ENCODE measurements around the gene MAP3K5.
"Not testable (repeated sequence)": the region's sequence is repeated elsewhere in the genome, so short reads cannot be mapped to it uniquely, and the experiment has no call there.

Gene MAP3K5

DNA sequence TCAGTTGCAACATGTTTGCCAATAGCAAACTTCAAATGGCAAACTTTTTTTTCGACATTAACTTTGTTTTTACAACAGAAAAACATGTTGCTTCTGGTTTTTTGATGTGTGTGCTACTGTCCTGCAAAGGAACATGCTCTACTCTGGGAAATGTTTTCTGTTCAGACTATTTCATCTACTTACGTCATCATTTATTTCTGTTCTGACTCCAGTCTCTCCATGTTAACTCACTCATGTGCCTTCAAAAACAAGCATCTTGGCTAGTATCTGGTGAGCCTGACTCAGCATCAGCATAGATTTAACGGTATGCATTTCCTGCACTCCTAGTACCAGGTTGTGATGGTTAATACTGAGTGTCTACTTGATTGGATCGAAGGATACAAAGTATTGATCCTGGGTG is 206.0 kb downstream of the MAP3K5 start:
- no peak for DNase-seq (ENCODE audit: low read depth in 2 of 2, low spot score in 1 of 2)

DNA sequence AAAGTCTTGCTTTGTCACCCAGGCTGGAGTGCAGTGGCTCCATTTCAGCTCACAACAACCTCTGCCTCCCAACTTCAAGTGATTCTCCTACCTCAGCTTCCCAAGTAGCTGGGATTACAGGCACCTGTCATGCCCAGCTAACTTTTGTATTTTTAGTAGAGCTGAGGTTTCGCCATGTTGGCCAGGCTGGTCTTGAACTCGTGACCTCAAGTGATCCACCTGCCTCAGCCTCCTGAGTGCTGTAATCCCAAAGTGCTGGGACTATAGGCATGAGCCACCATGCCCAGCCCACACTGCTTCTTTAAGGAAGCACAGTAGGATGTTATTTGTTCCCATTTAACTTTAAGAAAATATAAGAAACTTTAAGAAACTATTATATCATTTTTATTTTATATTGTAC is 206.8 kb downstream of the MAP3K5 start:
- not testable (repeated sequence) for DNase-seq (ENCODE audit: low read depth in 2 of 2, low spot score in 1 of 2)

DNA sequence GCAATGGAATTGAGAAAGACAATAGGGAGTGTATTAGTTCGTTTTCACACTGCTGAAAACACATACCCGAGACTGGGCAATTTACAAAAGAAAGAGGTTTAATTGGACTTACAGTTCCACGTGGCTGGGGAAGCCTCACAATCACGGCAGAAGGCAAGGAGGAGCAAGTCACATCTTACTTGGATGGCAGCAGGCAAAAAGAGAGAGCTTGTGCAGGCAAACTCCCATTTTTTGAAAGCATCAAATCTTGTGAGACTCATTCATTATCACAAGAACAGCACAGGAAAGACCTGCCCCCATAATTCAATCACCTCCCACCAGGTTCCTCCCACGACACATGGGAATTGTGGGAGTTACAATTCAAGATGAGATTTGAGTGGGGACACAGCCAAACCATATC is 208.0 kb downstream of the MAP3K5 start:
- DNase-seq (ENCODE audit: low read depth in 2 of 2, low spot score in 1 of 2): not testable (repeated sequence)

DNA sequence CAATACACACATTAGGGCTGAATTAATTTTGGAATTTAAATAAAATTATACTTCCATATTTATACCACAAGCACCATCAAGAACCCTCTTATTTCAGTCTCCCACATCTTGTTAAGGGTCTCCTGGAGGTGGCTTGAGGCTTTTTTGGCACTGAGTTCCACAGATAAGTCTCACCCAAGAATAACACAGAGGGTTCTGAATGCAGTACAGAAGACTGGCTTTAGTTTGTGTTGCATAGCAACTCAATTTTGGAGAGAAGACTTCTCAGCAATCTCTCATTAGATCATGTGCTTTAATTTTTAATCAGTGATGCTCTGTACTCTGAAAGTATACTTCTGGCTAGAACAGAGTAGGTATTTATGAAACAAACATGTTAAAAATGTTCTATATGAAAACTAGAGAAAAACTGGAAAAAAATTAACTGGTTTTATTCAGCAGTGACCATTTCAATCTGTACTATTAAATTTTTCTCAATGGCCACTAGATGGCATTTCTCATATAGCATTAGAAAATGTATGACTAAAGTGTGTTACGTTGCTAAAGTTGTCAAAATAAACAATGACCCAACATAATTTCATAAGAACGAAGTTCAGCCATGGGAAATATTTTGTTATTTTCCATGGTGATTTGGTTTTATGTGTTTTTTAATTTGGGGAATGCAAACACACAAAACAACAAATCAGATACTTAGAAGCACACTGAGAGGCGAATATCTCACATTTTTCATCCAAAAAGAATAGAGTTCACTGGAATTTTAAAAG is 209.4 kb downstream of the MAP3K5 start:
- DNase-seq (ENCODE audit: low read depth in 2 of 2, low spot score in 1 of 2): no peak

DNA sequence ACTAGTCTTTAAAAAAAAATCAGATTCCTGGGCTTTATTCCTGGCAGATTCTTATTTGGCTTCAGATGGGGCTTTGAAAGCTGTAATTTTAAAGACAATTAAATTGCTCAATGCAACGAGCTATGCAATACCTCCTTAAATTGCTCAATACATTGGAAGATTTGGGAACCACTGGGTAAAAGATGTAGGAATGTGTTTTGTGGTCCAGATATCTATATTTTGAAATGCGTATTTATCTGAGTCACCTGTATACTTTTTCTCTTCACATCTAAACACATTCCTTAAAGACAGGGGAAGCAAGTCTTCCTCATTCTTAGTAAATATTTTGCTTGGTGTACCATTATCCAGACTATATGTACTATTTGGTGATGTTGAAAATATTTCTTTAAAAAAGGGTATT is 212.5 kb downstream of the MAP3K5 start:
- no peak for DNase-seq (ENCODE audit: low read depth in 2 of 2, low spot score in 1 of 2)

DNA sequence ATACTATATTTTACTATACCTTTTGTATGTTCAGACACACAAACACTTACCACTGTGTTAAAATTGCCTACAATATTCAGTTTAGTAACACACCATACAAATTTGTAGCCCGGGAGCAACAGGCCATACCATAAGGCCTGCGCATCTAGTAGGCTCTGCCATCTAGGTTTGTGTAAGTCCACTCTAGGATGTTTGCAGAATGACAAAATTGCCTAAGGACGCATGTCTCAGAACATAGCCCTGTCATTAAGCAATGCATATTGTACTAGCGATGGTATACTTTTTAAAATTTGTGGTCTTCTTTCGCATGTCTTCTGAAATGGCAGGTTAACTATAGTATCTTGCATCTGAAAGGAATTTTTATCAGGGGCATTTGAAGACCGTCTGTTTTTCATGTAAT is 215.5 kb downstream of the MAP3K5 start:
- no peak for DNase-seq (ENCODE audit: low read depth in 2 of 2, low spot score in 1 of 2)

DNA sequence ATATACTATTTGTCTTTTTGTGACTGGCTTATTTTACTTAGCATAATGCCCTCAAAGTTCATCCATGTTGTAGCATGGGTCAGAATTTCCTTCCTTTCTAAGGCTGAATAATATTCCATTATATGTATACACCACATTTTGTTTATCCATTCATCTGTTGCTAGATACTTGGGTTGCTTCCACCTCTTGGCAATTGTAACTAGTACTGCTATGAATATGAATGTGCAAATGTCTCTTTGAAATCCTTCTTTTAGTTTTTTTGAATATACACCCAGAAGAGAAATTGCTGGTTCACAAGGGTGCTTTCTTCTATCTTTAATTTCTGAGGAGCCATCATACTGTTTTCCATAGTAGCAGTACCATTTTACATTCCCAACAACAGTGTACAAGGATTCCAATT is 220.8 kb downstream of the MAP3K5 start:
- no peak for DNase-seq (ENCODE audit: low read depth in 2 of 2, low spot score in 1 of 2)

DNA sequence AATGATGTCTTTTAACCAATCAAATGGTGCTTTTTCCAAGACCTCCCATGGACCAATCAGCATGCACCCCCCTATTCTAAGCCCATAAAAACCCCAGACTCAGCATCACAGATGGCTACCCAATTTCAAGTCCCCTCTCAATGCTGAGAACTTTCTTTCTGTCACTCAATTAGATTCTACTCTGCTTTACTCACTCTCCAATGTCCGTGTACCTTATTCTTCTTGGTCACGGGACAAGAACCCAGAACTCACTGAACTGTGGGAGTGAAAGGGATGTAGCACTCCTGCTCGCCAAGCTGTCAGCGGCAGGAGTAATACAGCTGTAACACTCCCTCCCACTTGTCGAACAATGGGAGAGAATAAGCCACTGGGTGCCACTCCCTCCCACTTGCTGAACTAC is 221.2 kb downstream of the MAP3K5 start:
- no peak for DNase-seq (ENCODE audit: low read depth in 2 of 2, low spot score in 1 of 2)

DNA sequence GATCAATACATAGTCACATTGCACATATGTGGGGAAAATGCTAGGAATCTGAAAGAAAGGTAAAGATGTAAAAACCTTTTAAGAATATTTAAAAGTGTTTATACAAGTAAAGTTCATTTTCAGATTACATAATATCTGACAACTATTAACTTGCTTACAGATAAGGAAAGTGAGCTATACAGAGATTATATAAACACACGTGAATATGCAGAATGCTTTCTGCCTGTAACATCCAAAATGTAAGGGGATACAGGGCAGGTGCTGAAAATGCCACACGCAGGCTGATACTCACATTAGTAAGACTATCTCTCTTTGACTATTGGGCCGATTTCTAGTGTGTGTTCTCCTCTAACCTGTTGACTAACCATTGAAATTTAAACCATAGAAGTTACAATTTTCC is 224.1 kb downstream of the MAP3K5 start:
- no peak for DNase-seq (ENCODE audit: low read depth in 2 of 2, low spot score in 1 of 2)

DNA sequence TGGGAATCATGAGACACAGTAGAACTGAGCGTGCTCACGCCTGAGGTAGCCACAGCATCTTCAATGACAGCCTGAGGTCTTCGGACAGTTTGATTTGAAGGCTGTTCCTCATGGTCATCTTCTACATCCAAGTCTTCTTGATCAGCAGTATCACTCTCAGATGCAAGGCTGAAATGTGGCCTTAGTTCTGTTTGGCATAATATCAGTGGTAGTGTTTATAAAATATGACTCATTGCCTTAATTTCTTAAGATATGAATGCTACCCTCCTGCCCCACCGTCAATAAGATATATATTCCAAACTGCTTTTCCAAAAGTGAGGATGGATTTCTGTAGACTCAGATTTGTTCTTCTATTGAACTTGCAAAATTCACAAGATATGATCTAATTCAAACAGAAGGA is 224.6 kb downstream of the MAP3K5 start:
- no peak for DNase-seq (ENCODE audit: low read depth in 2 of 2, low spot score in 1 of 2)

DNA sequence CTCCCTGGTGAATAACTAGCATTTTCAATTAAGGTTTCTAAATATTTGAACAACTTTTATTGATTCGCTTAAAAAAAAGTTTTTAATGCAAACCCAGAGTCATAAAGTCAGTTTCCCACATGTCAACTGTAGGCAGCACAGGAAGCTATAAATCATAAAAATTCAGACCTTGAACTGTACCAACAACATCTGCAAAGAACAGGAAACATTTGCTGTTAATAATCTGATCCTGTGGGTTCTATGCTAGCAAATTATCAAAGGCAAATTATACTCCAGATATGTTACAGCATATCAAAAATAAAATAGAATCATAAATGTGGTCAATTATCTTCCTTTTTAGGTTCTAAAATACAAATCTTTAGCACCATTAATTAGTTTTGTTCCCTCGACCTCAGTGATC is 225.4 kb downstream of the MAP3K5 start:
- DNase-seq (ENCODE audit: low read depth in 2 of 2, low spot score in 1 of 2): no peak

DNA sequence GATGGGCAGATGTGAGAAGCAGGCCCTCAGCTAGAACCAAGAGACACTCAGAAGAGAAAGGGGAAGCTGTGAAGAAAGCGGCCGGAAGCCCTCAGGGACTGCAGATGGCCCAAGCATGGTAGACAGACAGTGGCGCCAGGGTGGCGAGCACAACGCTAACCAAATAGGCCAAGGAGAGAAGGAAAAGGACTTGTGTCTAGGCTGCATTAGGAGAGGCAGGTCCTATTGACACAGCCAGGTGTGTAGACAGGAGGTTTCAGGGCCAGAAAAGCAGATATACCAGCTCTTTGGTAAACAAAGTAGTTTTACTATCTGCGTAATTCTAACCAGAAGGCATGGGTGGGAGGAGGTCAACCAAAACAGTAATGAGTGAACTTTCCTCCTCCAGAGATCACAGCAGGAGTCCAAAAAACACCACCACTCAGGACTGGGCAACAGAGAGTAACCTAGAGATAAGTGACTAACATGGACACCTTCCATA is 226.2 kb downstream of the MAP3K5 start:
- no peak for DNase-seq (ENCODE audit: low read depth in 2 of 2, low spot score in 1 of 2)

DNA sequence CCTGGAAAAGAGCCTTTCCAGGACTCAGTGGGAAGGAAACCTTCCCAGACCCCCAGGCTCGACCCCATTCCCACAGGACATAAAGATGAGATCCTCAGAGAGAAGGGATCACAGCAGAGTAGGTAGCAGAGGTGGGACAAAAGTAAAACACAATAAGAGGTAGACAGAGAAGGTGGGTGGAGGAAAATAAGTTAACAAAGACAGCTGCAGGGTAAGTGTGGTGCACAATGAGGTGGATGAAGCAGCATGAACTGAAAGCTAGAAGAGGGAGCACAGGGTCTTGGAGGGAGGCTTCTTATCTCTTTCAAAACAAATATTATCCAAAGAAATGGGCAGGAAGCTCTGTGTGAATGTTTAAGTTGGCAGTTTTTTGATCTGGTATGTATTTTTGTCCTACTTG is 228.1 kb downstream of the MAP3K5 start:
- DNase-seq (ENCODE audit: low read depth in 2 of 2, low spot score in 1 of 2): no peak

DNA sequence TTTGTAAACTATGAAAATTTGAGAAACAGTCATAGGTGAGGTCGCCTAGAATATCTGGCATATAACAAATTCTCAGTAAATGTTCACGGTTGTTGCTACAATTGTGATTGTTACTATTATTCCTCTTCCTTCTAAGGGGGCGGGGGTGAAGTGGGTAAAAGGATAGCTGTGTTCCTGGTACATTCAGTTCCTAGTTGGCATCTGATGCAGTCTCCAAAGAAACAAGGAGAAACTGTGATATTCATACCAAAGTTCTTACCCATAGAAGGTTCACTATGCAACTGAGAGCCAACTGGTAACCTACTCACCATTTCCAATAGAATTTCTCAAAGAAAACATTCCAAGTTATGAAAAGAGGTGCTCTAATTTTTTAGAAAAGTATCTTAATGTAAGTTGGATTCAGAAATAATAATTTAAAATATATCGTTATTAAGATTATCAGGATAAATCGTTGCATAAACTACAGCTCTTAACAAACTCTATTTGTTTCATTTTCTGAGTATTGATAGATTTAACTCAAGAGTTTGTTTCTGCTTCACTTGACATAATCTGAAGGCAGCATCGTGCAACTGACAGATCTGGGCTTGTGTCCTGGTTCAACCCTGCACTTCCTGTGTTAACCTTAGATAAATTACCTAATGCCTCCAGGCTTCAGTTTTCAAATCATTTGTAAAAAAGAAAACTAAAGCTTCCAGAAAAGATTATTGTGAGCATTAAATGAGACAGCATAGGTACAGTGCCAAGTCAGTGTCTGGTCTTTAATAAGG is 228.7 kb downstream of the MAP3K5 start:
- DNase-seq (ENCODE audit: low read depth in 2 of 2, low spot score in 1 of 2): no peak

DNA sequence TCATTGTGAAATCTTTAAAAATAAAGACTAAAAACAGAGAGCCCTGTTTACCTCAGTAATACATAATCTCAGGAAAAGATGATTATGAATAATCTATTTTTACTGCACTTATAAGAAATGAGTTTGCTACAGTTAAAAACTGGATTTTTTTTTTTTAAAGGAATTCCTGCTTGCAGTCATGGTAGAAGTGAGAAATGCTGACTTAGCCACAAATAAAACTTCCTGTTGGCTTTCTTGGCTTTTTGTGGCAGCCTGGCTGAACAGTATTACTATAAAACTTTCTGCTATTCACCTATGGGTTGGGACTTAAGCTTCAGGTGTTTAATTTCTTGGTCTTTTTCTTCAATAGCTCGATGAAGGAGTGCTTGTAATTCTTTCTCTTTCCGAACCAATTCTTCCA is 230.1 kb downstream of the MAP3K5 start:
- no peak for DNase-seq (ENCODE audit: low read depth in 2 of 2, low spot score in 1 of 2)

DNA sequence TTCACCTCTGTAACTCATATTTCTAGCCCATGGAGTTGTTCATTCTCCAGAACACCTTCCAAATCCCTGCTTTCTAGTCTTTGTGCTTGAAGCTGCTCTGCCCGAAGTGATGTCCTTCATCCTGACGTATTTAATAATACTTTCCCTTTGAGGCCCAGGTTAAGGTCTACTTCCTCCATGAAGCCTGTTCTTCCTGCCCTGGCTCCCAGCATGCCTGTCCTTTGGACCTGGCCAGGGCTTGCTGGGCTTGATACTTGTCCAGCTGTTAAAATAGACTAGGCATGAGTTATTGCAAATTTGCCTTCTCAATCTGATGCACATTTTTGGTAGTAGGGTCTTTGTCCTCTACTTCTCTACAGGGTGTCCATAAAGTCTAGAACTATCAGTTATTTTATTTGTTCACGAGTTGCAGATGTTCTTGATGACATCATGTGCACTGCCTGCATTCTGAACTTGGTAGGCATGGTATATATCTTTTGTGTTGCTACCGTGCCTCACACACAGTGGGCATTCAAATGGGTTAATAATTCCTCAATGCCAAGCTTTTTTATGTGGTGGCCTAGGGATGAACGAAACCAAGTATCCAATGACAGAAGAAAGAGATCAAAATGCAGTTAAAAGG is 239.0 kb downstream of the MAP3K5 start:
- DNase-seq (ENCODE audit: low read depth in 2 of 2, low spot score in 1 of 2): no peak

DNA sequence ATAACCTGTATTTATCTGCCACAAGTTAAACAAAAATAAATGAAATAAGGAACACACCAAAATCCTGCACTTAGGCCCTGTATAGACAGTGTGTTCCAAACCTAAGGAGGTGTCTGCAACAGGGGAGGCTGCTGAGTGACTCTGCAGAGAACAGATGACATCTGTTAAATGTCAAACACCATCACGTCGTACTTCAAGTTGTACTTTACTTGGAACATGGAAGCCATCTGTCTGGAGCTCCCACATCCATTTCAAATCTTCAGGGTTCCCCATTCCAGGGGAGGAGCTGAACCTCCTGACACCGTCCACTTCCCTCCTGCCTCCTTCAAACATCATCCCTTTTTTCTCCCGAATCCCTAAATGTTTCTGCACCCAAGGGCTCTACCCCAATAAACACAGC is 240.2 kb downstream of the MAP3K5 start:
- no peak for DNase-seq (ENCODE audit: low read depth in 2 of 2, low spot score in 1 of 2)

DNA sequence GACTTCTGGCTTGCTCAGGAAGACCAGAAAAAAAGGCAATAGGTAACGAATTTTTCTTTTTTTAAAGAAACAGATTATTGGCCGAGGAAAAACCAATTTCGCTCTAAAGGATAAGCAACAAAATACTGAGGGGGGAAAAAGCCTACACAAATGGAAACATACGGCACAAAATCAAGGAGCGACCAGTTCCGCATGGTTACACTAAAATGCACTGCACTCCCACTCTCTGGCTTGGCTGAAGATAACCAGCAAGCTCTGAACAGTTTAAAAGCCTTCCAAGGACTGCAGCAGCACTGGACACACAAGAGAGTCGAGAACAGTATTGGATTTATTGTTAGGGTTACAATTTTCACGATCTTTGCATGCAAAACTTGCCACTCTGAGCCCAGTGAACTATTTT is 241.2 kb downstream of the MAP3K5 start:
- DNase-seq (ENCODE audit: low read depth in 2 of 2, low spot score in 1 of 2): no peak

DNA sequence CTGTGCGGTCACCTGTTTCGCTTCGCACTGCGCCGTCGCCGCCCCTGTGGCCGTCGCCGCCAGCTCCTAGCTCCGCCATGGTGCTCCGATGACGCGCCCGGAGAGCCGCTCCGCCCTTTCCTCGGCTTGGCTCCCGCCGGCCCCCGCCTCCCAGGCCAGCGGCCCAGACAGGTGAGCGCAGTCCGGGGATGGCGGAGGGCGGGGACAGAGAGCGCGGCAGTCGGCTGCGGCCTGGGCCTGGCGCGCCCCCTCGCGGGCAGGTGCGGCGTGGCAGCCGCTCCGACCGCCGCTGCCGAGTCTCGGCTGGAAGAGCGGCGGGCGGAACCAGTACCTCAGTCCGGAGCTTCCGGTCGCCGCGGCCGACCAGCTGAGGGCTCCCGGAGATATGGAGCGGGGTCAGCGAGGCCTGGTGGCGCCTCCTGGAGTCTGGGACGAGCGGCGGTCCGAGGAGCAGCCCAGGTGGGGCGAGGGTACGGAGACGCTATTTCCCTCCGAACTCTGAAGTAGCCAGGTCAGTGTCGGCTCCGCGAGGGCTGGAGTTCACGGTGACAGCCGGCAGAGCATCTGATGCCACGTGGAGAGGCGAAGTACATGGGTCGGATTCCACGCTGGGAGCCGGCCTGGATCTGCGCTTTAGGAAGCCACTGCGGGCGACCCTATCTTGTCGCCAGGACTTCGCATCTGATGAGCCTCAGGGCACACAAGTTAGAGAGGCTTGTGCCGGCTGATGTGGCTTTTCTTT is 241.8 kb downstream of the MAP3K5 start, which contains the start of gene MAP7:
TSS of gene MAP7 (minus strand) at position 93 of the 742 bp plus-strand sequence. CDS start at position 79, 14 bp downstream.
- DNase-seq (ENCODE audit: low read depth in 2 of 2, low spot score in 1 of 2): peak in 1 of 2 donors; percentile 27

DNA sequence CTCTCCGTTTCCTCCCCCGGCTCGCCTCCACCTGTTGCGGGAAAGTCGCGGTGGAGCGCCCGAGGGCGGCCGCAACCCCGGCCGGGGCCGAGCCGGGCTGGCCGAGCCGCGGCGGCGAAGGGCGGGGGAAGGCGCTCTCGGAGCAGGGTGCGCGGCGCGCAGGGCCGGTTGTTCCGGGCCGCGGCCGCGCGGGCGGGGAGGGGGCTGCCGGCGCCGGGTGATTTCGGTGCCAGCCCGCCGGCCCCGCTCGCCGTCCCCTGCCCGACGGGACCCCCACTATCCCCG is 242.3 kb downstream of the MAP3K5 start:
- no peak for DNase-seq (ENCODE audit: low read depth in 2 of 2, low spot score in 1 of 2)

DNA sequence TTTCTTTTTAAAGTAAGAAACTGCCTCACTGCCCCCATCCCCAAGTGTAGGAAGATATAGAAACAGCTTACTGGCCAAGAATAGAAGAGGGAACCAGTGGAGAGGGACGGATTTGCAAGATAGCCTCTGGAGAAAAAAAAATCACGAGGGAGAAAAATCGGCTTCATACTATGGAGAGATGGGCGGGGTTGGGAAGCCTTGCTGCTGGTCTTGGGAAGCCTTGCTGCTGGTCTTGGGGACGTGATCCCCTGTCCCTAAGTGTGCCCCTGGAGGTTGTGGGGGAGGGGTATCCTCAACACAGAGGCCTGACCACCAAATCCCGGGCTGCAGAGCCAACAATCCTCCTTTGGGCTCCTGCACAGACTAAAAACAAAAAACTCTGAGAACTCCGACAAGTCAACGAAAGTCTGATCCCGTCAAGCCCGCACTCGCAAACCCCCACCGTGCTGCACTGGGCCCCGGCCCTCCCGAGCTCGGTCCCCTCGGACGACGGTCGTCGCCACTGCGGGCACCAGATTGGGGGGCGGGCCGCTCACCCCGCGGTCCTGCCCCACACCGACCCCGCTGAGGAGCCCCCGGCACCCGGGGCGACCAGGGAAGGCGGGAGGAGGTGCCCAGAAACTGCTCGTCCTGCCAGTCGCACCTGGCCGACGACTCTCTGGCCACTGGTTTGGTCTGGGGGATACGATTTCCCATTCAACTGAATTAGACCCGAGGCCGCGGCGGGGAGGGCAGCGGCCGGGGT is 242.8 kb downstream of the MAP3K5 start:
- no peak for DNase-seq (ENCODE audit: low read depth in 2 of 2, low spot score in 1 of 2)
